OCI-LY7 (cell line): ENCODE measurements around the gene PPP1R10.

ENCODE experiments used
- CTCF ChIP-seq: fragments of 200-600 bp; sonication (generic); conservative IDR thresholded peaks from 2 replicates; pipeline ENCODE4 v1.5.1; 2014; ENCODE audit warnings: mild to moderate bottlenecking, antibody characterized with exemption, low read length, moderate library complexity, mixed read lengths
- EZH2phosphoT487 ChIP-seq: fragments of 200-600 bp; sonication (generic); IDR thresholded peaks from 2 replicates; pipeline ENCODE4 v1.6.1; 2018; ENCODE audit warnings: low read depth, borderline replicate concordance, mild to moderate bottlenecking, mixed run types, antibody characterized with exemption, low read length, moderate library complexity, mixed read lengths

DNA sequence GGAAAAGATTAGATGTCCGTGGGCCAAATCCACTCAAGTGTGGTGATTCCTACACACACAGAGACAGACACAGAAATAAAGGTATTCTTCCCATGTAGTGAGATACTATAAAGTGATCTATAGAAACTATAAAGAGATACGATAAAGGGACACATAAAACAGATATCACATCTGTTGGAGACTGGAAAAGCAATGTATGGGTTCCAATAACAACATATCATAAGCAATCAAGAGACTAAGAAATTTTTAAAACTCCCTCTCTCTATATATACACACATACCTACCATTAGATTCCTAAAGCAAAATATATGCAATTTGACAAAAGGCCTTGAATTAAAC is 5.2 kb downstream of the PPP1R10 start:
- TF ChIP-seq CTCF (no peak), EZH2phosphoT487 (no peak)
